Measurements from ENCODE around the gene KLHDC2. TPM values are rescaled to one million over a fixed set of nuclear protein-coding genes. Genes with fewer than 3 reads are reported as not detected.
"Not testable (repeated sequence)": the region's sequence is repeated elsewhere in the genome, so short reads cannot be mapped to it uniquely, and the experiment has no call there.

The KLHDC2 gene
- total RNA-seq, 2 donors from 2014 or later, result 73.5 to 79.2 TPM

- Mint-ChIP-seq H3K4me3 (peak overlapping the region; percentile 96), H3K27me3 (no peaks in the 10 kb centered on the region), H3K27ac (peak overlapping the region; percentile 96), H3K36me3 (ENCODE audit: low read depth) (peaks cover 2% of the 10 kb centered on the region), H3K4me1 (peaks cover 24% of the 10 kb centered on the region)
- H3K9me3 ChIP-seq (ENCODE audit: control insufficient read depth, low read length, poor library complexity, severe bottlenecking), result no peaks in the 10 kb centered on the region
- ATAC-seq (no peak), DNase-seq (no peak)
These were observed 733 bp upstream of the KLHDC2 start for GRCh38 chr14:49767270-49767570.

- H3K36me3 Mint-ChIP-seq (ENCODE audit: low read depth), result peaks cover 2% of the 10 kb centered on the region
- no peaks in the 10 kb centered on the region for H3K27me3 Mint-ChIP-seq
- peak overlapping the region; percentile 96 for H3K4me3 Mint-ChIP-seq
- peak; percentile 32 to 53 (median 44) for DNase-seq
- H3K27ac Mint-ChIP-seq, result peak overlapping the region; percentile 96
- H3K4me1 Mint-ChIP-seq, result peaks cover 24% of the 10 kb centered on the region
- peak; percentile 51 for ATAC-seq
- H3K9me3 ChIP-seq (ENCODE audit: control insufficient read depth, low read length, poor library complexity, severe bottlenecking), result no peaks in the 10 kb centered on the region
These were observed 558 bp downstream of the KLHDC2 start for GRCh38 chr14:49768301-49769121.

- Mint-ChIP-seq H3K27me3 (no peaks in the 10 kb centered on the region), H3K36me3 (ENCODE audit: low read depth) (peaks cover 2% of the 10 kb centered on the region), H3K4me3 (peak overlapping the region; percentile 96), H3K4me1 (peaks cover 24% of the 10 kb centered on the region), H3K27ac (peak overlapping the region; percentile 96)
- ATAC-seq, result no peak
- no peak for DNase-seq
- H3K9me3 ChIP-seq (ENCODE audit: control insufficient read depth, low read length, poor library complexity, severe bottlenecking), result no peaks in the 10 kb centered on the region
These were observed 1.2 kb downstream of the KLHDC2 start for GRCh38 chr14:49769171-49769570.

- ATAC-seq (no peak), DNase-seq (no peak)
- no peaks in the 10 kb centered on the region for H3K9me3 ChIP-seq (ENCODE audit: control insufficient read depth, low read length, poor library complexity, severe bottlenecking)
- Mint-ChIP-seq H3K4me3 (peak overlapping the region; percentile 96), H3K36me3 (ENCODE audit: low read depth) (peaks cover 2% of the 10 kb centered on the region), H3K27me3 (no peaks in the 10 kb centered on the region), H3K4me1 (peaks cover 24% of the 10 kb centered on the region), H3K27ac (peak overlapping the region; percentile 96)
These were observed 1.7 kb downstream of the KLHDC2 start for GRCh38 chr14:49769581-49770211.

GRCh38 chr14:49770212-49770817 lies 2.4 kb downstream of the KLHDC2 start:
- no peaks in the 10 kb centered on the region for H3K9me3 ChIP-seq (ENCODE audit: control insufficient read depth, low read length, poor library complexity, severe bottlenecking)
- Mint-ChIP-seq H3K4me1 (peaks cover 27% of the 10 kb centered on the region), H3K4me3 (peak overlapping the region; percentile 41), H3K27me3 (no peaks in the 10 kb centered on the region), H3K27ac (peak overlapping the region; percentile 96), H3K36me3 (ENCODE audit: low read depth) (peaks cover 3% of the 10 kb centered on the region)
- DNase-seq, result no peak
- ATAC-seq, result no peak

GRCh38 chr14:49771691-49772090 lies 3.7 kb downstream of the KLHDC2 start:
- not testable (repeated sequence) for H3K4me3 Mint-ChIP-seq; H3K36me3 Mint-ChIP-seq (ENCODE audit: low read depth); DNase-seq; ATAC-seq; H3K27me3 Mint-ChIP-seq; H3K27ac Mint-ChIP-seq; H3K9me3 ChIP-seq (ENCODE audit: control insufficient read depth, low read length, poor library complexity, severe bottlenecking)
- peaks cover 30% of the 10 kb centered on the region for H3K4me1 Mint-ChIP-seq

GRCh38 chr14:49774106-49774505 lies 6.2 kb downstream of the KLHDC2 start:
- H3K27me3 Mint-ChIP-seq, result no peaks in the 10 kb centered on the region
- ATAC-seq (no peak), DNase-seq (no peak)
- peaks cover 5% of the 10 kb centered on the region for H3K36me3 Mint-ChIP-seq (ENCODE audit: low read depth)
- no peaks in the 10 kb centered on the region for H3K9me3 ChIP-seq (ENCODE audit: control insufficient read depth, low read length, poor library complexity, severe bottlenecking)
- no peak overlapping the region for H3K4me3 Mint-ChIP-seq
- H3K4me1 Mint-ChIP-seq, result peaks cover 20% of the 10 kb centered on the region
- no peak overlapping the region for H3K27ac Mint-ChIP-seq

GRCh38 chr14:49778421-49778820 lies 10.5 kb downstream of the KLHDC2 start:
- H3K4me3 Mint-ChIP-seq, result no peak overlapping the region
- ATAC-seq (no peak), DNase-seq (no peak)
- no peaks in the 10 kb centered on the region for H3K9me3 ChIP-seq (ENCODE audit: control insufficient read depth, low read length, poor library complexity, severe bottlenecking)
- H3K4me1 Mint-ChIP-seq, result peaks cover 9% of the 10 kb centered on the region
- H3K36me3 Mint-ChIP-seq (ENCODE audit: low read depth), result peaks cover 9% of the 10 kb centered on the region
- H3K27ac Mint-ChIP-seq, result no peak overlapping the region
- no peaks in the 10 kb centered on the region for H3K27me3 Mint-ChIP-seq

GRCh38 chr14:49781040-49781439 lies 13.1 kb downstream of the KLHDC2 start:
- H3K4me3 Mint-ChIP-seq; ATAC-seq; H3K27me3 Mint-ChIP-seq; H3K36me3 Mint-ChIP-seq (ENCODE audit: low read depth); DNase-seq; H3K9me3 ChIP-seq (ENCODE audit: control insufficient read depth, low read length, poor library complexity, severe bottlenecking); H3K4me1 Mint-ChIP-seq: not testable (repeated sequence)
- peak overlapping the region; percentile 43 for H3K27ac Mint-ChIP-seq

- no peaks in the 10 kb centered on the region for H3K9me3 ChIP-seq (ENCODE audit: control insufficient read depth, low read length, poor library complexity, severe bottlenecking)
- DNase-seq, result no peak
- H3K4me3 Mint-ChIP-seq, result no peak overlapping the region
- no peak for ATAC-seq
- no peaks in the 10 kb centered on the region for H3K27me3 Mint-ChIP-seq
- H3K36me3 Mint-ChIP-seq (ENCODE audit: low read depth), result peaks cover 7% of the 10 kb centered on the region
- no peak overlapping the region for H3K27ac Mint-ChIP-seq
- peaks cover 2% of the 10 kb centered on the region for H3K4me1 Mint-ChIP-seq
These were observed 15.6 kb downstream of the KLHDC2 start for GRCh38 chr14:49783394-49784014.

GRCh38 chr14:49786315-49786714 lies 18.4 kb downstream of the KLHDC2 start:
- H3K27ac Mint-ChIP-seq, result peak overlapping the region; percentile 39
- DNase-seq (no peak), ATAC-seq (no peak)
- H3K4me3 Mint-ChIP-seq, result no peak overlapping the region
- H3K4me1 Mint-ChIP-seq, result peaks cover 7% of the 10 kb centered on the region
- no peaks in the 10 kb centered on the region for H3K9me3 ChIP-seq (ENCODE audit: control insufficient read depth, low read length, poor library complexity, severe bottlenecking)
- peaks cover 8% of the 10 kb centered on the region for H3K36me3 Mint-ChIP-seq (ENCODE audit: low read depth)
- no peaks in the 10 kb centered on the region for H3K27me3 Mint-ChIP-seq

GRCh38 chr14:49792618-49793017 lies 24.7 kb downstream of the KLHDC2 start:
- DNase-seq (no peak), ATAC-seq (no peak)
- Mint-ChIP-seq H3K27ac (peak overlapping the region; percentile 34), H3K4me3 (no peak overlapping the region), H3K4me1 (peaks cover 14% of the 10 kb centered on the region), H3K27me3 (no peaks in the 10 kb centered on the region), H3K36me3 (ENCODE audit: low read depth) (peaks cover 12% of the 10 kb centered on the region)
- H3K9me3 ChIP-seq (ENCODE audit: control insufficient read depth, low read length, poor library complexity, severe bottlenecking), result no peaks in the 10 kb centered on the region

GRCh38 chr14:49796025-49796424 lies 28.1 kb downstream of the KLHDC2 start:
- peak overlapping the region; percentile 73 for H3K27ac Mint-ChIP-seq

More at GRCh38 chr14:49796025-49796424, 28.1 kb downstream of the KLHDC2 start:
- ATAC-seq (no peak), DNase-seq (no peak)
- no peaks in the 10 kb centered on the region for H3K27me3 Mint-ChIP-seq
- H3K4me3 Mint-ChIP-seq, result no peak overlapping the region
- no peaks in the 10 kb centered on the region for H3K9me3 ChIP-seq (ENCODE audit: control insufficient read depth, low read length, poor library complexity, severe bottlenecking)
- peaks cover 10% of the 10 kb centered on the region for H3K36me3 Mint-ChIP-seq (ENCODE audit: low read depth)
- H3K4me1 Mint-ChIP-seq, result peaks cover 6% of the 10 kb centered on the region

Data from T-helper 17 cell (primary cell).